H9 (cell line): ENCODE measurements around the gene CABP7. TPM values are rescaled to one million over a fixed set of nuclear protein-coding genes. Genes with fewer than 3 reads are reported as not detected.

Experiments used
- DNase-seq: peaks from one replicate; pipeline ENCODE4 v3.0.0-alpha.2; 2017
- H2AFZ ChIP-seq: one replicate; pipeline ENCODE4 v1.6.1; 2013; ENCODE audit warnings: mild to moderate bottlenecking, low read length, control low read depth, moderate library complexity
- H2AK5ac ChIP-seq: 2 replicates; pipeline ENCODE4 v1.6.1; 2013; ENCODE audit warnings: low read length, control low read depth, mixed read lengths; ENCODE audit not compliant: insufficient read length
- H2BK120ac ChIP-seq: one replicate; pipeline ENCODE4 v1.6.1; 2013; ENCODE audit warnings: low read depth, mild to moderate bottlenecking, low read length, control low read depth, inconsistent platforms; ENCODE audit not compliant: poor library complexity, severe bottlenecking
- H2BK12ac ChIP-seq: 2 replicates; pipeline ENCODE4 v1.6.1; 2013; ENCODE audit warnings: low read length, control low read depth, mixed read lengths, low read depth; ENCODE audit not compliant: insufficient read length
- H2BK15ac ChIP-seq: 2 replicates; pipeline ENCODE4 v1.6.1; 2013; ENCODE audit warnings: low read depth, low read length, control low read depth
- H2BK20ac ChIP-seq: one replicate; pipeline ENCODE4 v1.6.1; 2013; ENCODE audit warnings: low read depth, mild to moderate bottlenecking, low read length, control low read depth, inconsistent platforms; ENCODE audit not compliant: poor library complexity, severe bottlenecking
- H2BK5ac ChIP-seq: 2 replicates; pipeline ENCODE4 v1.6.1; 2013; ENCODE audit warnings: low read length, control low read depth, mixed read lengths; ENCODE audit not compliant: insufficient read length
- H3K14ac ChIP-seq: 2 replicates; pipeline ENCODE4 v1.6.1; 2013; ENCODE audit warnings: low read length, control low read depth; ENCODE audit not compliant: insufficient read depth
- H3K18ac ChIP-seq: 2 replicates; pipeline ENCODE4 v1.6.1; 2013; ENCODE audit warnings: low read depth, mild to moderate bottlenecking, mixed read lengths, low read length, control low read depth; ENCODE audit not compliant: insufficient read length
- H3K23ac ChIP-seq: 2 replicates; pipeline ENCODE4 v1.6.1; 2013; ENCODE audit warnings: low read length, control low read depth, mixed read lengths, low read depth; ENCODE audit not compliant: insufficient read length
- H3K23me2 ChIP-seq: 2 replicates; pipeline ENCODE4 v1.6.1; 2013; ENCODE audit warnings: low read depth, mild to moderate bottlenecking, mixed read lengths, low read length, control low read depth; ENCODE audit not compliant: insufficient read length, poor library complexity, severe bottlenecking
- H3K27ac ChIP-seq: 2 replicates; pipeline ENCODE4 v1.5.1; 2013; ENCODE audit warnings: low read length, control low read depth, mixed read lengths, low read depth; ENCODE audit not compliant: insufficient read length
- H3K27me3 ChIP-seq: 2 replicates; pipeline ENCODE4 v1.6.1; 2013; ENCODE audit warnings: low read length, control low read depth, inconsistent platforms; ENCODE audit not compliant: insufficient read depth
- H3K4ac ChIP-seq: 2 replicates; pipeline ENCODE4 v1.6.1; 2013; ENCODE audit warnings: low read depth, mild to moderate bottlenecking, control low read depth, inconsistent platforms, low read length, moderate library complexity
- H3K4me1 ChIP-seq: 2 replicates; pipeline ENCODE4 v1.6.1; 2013; ENCODE audit warnings: low read length, control low read depth, inconsistent platforms; ENCODE audit not compliant: insufficient read depth
- H3K4me2 ChIP-seq: 2 replicates; pipeline ENCODE4 v1.6.1; 2013; ENCODE audit warnings: low read length, control low read depth, mixed read lengths; ENCODE audit not compliant: insufficient read length, insufficient read depth
- H3K56ac ChIP-seq: 2 replicates; pipeline ENCODE4 v1.6.1; 2013; ENCODE audit warnings: low read depth, mild to moderate bottlenecking, mixed read lengths, low read length, control low read depth; ENCODE audit not compliant: insufficient read length
- H3K79me1 ChIP-seq: 2 replicates; pipeline ENCODE4 v1.6.1; 2013; ENCODE audit warnings: low read depth, mild to moderate bottlenecking, moderate library complexity, low read length, control low read depth, inconsistent platforms; ENCODE audit not compliant: insufficient read depth, poor library complexity, severe bottlenecking
- H3K79me2 ChIP-seq: 2 replicates; pipeline ENCODE4 v1.6.1; 2013; ENCODE audit warnings: low read length, control low read depth, inconsistent platforms; ENCODE audit not compliant: insufficient read depth
- H3K9ac ChIP-seq: 2 replicates; pipeline ENCODE4 v1.6.1; 2013; ENCODE audit warnings: low read length, control low read depth, mixed read lengths; ENCODE audit not compliant: insufficient read length; ENCODE audit errors: extremely low read depth
- H3K9me3 ChIP-seq: one replicate; pipeline ENCODE4 v1.6.1; 2013; ENCODE audit warnings: low read depth, low read length, inconsistent platforms; ENCODE audit not compliant: control insufficient read depth
- H3T11ph ChIP-seq: one replicate; pipeline ENCODE4 v1.6.1; 2013; ENCODE audit warnings: mild to moderate bottlenecking, low read length, control low read depth, inconsistent platforms
- H4K20me1 ChIP-seq: one replicate; pipeline ENCODE4 v1.6.1; 2013; ENCODE audit not compliant: control insufficient read depth, insufficient read length, insufficient read depth
- H4K5ac ChIP-seq: 2 replicates; pipeline ENCODE4 v1.6.1; 2013; ENCODE audit warnings: low read depth, mild to moderate bottlenecking, mixed read lengths, low read length, control low read depth; ENCODE audit not compliant: insufficient read length
- H4K8ac ChIP-seq: replicated peaks from 2 replicates; pipeline ENCODE4 v1.6.1; 2013; ENCODE audit warnings: low read length, control low read depth, mixed read lengths, low read depth; ENCODE audit not compliant: insufficient read length
- H4K91ac ChIP-seq: 2 replicates; pipeline ENCODE4 v1.6.1; 2013; ENCODE audit warnings: low read depth, mild to moderate bottlenecking, moderate library complexity, mixed read lengths, low read length, control low read depth; ENCODE audit not compliant: insufficient read length
- H3K27ac Mint-ChIP-seq, 3 experiments: 2 replicates in 2 of 3; 3 replicates in 1 of 3; pipeline ENCODE4 v1.8.0; 2020 to 2021; ENCODE audit warnings: mixed read lengths in 3 of 3, mild to moderate bottlenecking in 1 of 3, moderate library complexity in 1 of 3
- H3K27me3 Mint-ChIP-seq: 2 replicates; pipeline ENCODE4 v1.8.0; 2021; ENCODE audit warnings: low read depth, mild to moderate bottlenecking, moderate library complexity, mixed read lengths
- H3K36me3 Mint-ChIP-seq, 3 experiments: 2 replicates in 2 of 3; 3 replicates in 1 of 3; pipeline ENCODE4 v1.8.0; 2020 to 2021; ENCODE audit warnings: low read depth in 3 of 3, mixed read lengths in 3 of 3; ENCODE audit not compliant: insufficient read depth in 1 of 3
- H3K4me1 Mint-ChIP-seq, 2 experiments: 2 replicates each; pipeline ENCODE4 v1.8.0; 2020; ENCODE audit warnings: mixed read lengths in 2 of 2
- H3K4me3 Mint-ChIP-seq, 2 experiments: 2 replicates in 1 of 2; 3 replicates in 1 of 2; pipeline ENCODE4 v1.8.0; 2020 to 2021; ENCODE audit warnings: mild to moderate bottlenecking in 2 of 2, mixed read lengths in 2 of 2, moderate library complexity in 1 of 2
- H3K9me3 Mint-ChIP-seq, 2 experiments: 2 replicates in 1 of 2; 3 replicates in 1 of 2; pipeline ENCODE4 v1.8.0; 2020; ENCODE audit warnings: mild to moderate bottlenecking in 2 of 2, mixed read lengths in 2 of 2, moderate library complexity in 1 of 2
- WGBS: extraction: QIAGEN DNeasy Blood & Tissue Kit; methylation state at CpG from one replicate; pipeline ENCODE4 v1.1.7; 2013; ENCODE audit warnings: missing lambda C conversion rate, low lambda C conversion rate, mixed read lengths; ENCODE audit not compliant: insufficient read length; ENCODE audit errors: extremely low coverage; 5-methylcytosine and 5-hydroxymethylcytosine counted together
- total RNA-seq: library from RNA; stranded (reverse); gene quantifications from 2 replicates; pipeline ENCODE4 v1.2.1, GENCODE V29; 2021
- TF ChIP-seq, protein P1 (sequence below): fragments of 200-600 bp; sonication (generic); conservative IDR thresholded peaks from 3 replicates; pipeline ENCODE4 v1.8.0; 2021; ENCODE audit warnings: antibody characterized with exemption, mild to moderate bottlenecking

CABP7 gene
- total RNA-seq, 1 experiment from 2014 or later, result 0.83 TPM

DNA sequence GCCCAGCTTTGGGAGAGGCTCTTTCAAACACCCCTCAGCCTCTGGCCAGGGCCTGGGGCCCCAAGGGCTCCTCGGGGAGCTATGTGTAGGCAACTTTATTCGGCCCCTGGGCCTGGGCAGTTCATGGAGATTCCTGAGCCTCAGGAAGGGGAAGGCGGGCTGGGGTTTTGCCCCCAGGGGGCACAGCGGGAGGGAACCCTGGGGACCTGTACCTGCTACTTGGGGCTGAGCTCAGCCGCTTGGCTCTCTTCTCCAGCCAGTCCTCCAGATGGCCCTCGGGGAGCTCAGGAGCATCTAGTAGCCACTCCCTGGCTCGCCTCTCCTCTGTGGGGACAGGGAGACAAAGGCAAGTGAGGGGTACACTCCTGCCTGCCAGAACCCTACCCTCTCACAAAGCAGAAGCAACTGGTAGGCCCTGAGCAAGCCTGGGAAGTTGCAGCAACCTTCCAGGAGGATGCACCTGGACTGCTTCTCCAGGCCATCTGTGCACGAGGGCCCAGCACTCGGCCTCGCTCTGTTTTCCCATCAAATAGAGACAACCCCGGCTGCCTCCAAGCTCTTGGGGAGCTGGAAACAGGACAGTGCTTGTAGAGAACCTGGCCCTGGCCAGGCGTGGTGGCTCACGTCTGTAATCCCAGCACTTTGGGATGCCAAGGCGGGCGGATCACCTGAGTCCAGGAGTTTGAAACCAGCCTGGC lies 18.5 kb downstream of the CABP7 start:
- H3K27me3 ChIP-seq, result no peaks in the 10 kb centered on the region
- no peak overlapping the region for H2BK12ac ChIP-seq
- H3K23me2 ChIP-seq, result peaks cover 4% of the 10 kb centered on the region
- no peak overlapping the region for H2BK120ac ChIP-seq
- no peak overlapping the region for H2BK5ac ChIP-seq
- no peak overlapping the region for H3K27ac ChIP-seq
- no peak overlapping the region for H4K8ac ChIP-seq
- H3K56ac ChIP-seq, result no peak overlapping the region
- WGBS, result no CpG with 5 or more reads among the region's 15 CpGs
- TF ChIP-seq, protein P1, sequence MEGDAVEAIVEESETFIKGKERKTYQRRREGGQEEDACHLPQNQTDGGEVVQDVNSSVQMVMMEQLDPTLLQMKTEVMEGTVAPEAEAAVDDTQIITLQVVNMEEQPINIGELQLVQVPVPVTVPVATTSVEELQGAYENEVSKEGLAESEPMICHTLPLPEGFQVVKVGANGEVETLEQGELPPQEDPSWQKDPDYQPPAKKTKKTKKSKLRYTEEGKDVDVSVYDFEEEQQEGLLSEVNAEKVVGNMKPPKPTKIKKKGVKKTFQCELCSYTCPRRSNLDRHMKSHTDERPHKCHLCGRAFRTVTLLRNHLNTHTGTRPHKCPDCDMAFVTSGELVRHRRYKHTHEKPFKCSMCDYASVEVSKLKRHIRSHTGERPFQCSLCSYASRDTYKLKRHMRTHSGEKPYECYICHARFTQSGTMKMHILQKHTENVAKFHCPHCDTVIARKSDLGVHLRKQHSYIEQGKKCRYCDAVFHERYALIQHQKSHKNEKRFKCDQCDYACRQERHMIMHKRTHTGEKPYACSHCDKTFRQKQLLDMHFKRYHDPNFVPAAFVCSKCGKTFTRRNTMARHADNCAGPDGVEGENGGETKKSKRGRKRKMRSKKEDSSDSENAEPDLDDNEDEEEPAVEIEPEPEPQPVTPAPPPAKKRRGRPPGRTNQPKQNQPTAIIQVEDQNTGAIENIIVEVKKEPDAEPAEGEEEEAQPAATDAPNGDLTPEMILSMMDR, result no peak
- Mint-ChIP-seq H3K27ac (no peak overlapping the region; a peak in 1 of 7 replicates), H3K9me3 (peaks cover 3% of the 10 kb centered on the region in 2 experiments; a peak in 3 of 5 replicates), H3K27me3 (no peaks in the 10 kb centered on the region), H3K4me1 (peaks cover 13 to 22% of the 10 kb centered on the region in 2 experiments), H3K4me3 (no peak overlapping the region; a peak in 1 of 5 replicates), H3K36me3 (peaks cover 0 to 5% (median 5%) of the 10 kb centered on the region in 3 experiments; a peak in 3 of 7 replicates)
- H3K14ac ChIP-seq, result no peak overlapping the region; the same call in 1 of the 2 replicates
- no peak overlapping the region for H2AFZ ChIP-seq
- H3K4ac ChIP-seq, result no peak overlapping the region
- DNase-seq, result no peak
- no peaks in the 10 kb centered on the region for H3K4me1 ChIP-seq
- H3K9me3 ChIP-seq, result no peaks in the 10 kb centered on the region
- no peak overlapping the region for H3K4me2 ChIP-seq
- no peak overlapping the region for H4K91ac ChIP-seq
- H3K23ac ChIP-seq, result no peak overlapping the region
- no peak overlapping the region for H3T11ph ChIP-seq
- no peak overlapping the region for H3K18ac ChIP-seq
- no peak overlapping the region for H2AK5ac ChIP-seq
- H2BK15ac ChIP-seq, result no peak overlapping the region
- H3K79me2 ChIP-seq, result no peaks in the 10 kb centered on the region
- H4K5ac ChIP-seq, result no peak overlapping the region
- no peak overlapping the region for H3K9ac ChIP-seq
- no peaks in the 10 kb centered on the region for H3K79me1 ChIP-seq
- no peaks in the 10 kb centered on the region for H4K20me1 ChIP-seq
- H2BK20ac ChIP-seq, result no peak overlapping the region
